HG03520 (cell line): ENCODE measurements around the gene FANCG.

Source experiments
- ATAC-seq: cut with Tn5 transposase; IDR thresholded peaks from one replicate; pipeline ENCODE4 v1.9.1; 2021; ENCODE audit warnings: mild to moderate bottlenecking, moderate library complexity; ENCODE audit not compliant: unreplicated experiment

Gene FANCG

GRCh38 chr9:35104586-35104985, 24.8 kb upstream of the FANCG start:
- ATAC-seq, result no peak

GRCh38 chr9:35103660-35104191, 24.0 kb upstream of the FANCG start:
- ATAC-seq, result no peak

DNA sequence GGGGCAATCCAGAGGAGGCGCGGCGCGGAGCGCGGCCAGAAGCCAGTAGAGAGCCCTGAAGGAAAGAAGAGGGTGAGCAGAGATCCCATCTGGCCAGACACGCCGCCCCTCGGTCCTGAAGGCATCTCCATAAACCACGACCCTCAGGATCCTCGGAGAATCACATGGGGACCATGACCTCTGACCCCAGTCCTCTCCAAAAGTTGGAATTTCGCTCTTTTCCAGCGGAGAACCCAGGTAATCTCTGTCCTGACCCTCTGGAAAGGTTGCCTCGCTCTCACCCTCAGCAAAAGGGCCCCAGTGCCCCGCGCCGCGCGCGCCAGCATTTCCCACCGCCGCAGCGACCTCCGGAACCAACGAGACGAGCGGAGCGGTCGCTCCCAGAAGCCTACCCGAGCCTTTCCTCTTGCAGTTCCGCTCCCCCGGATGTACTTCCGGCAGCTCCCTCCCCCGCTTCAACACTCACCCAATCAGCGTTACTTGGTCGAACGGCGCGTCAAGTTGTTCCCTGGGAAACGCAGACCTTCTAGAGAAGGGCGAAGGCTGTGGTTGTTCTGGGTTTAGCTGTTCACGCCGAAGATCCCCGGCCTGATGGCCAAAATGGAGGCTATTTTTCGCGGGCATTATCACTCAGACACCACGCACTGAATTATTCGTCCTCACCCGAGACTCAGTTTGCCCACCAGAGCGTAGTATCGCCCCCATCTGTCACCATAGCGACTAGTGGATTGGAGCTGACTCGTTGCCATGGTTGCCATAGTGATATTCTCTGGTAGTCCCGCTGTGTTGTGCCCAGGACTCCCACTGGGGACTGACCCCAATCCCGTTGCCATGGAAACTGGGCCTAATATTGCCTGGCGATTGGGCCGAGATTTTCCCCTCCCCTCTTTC, 23.3 kb upstream of the FANCG start, which contains the start of gene STOML2:
TSS of gene STOML2 (minus strand) at position 363 of the 891 bp plus-strand sequence. CDS start at position 326, 37 bp downstream.
- peak; percentile 86 for ATAC-seq

- ATAC-seq, result no peak
Observed at GRCh38 chr9:35102465-35102768, 22.7 kb upstream of the FANCG start.

DNA sequence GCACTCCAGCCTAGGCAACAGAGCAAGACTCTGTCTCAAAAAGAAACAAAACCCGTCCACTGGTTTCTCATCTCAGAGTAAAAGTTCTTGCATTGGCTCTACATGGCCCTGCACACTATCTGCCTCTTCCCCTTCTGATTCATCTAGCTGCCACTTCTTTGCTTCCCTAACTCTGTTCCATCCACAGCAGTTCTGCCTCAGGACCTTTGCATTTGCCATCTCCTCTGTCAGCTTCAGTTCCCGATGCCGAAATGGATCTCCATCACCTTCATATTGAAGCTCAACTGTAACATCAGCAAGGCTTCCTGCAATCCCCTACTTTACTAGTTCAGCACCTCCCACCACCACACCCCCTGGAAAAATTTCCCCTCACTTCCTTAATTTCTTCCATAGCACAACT, 17.8 kb upstream of the FANCG start:
- no peak for ATAC-seq

GRCh38 chr9:35096035-35096849, 16.5 kb upstream of the FANCG start, which contains the start of gene PIGO:
Gene PIGO, minus strand, starts transcription at chr9:35096591. Its CDS starts 1,026 bp downstream, at chr9:35095565.
- peak; percentile 90 for ATAC-seq

DNA sequence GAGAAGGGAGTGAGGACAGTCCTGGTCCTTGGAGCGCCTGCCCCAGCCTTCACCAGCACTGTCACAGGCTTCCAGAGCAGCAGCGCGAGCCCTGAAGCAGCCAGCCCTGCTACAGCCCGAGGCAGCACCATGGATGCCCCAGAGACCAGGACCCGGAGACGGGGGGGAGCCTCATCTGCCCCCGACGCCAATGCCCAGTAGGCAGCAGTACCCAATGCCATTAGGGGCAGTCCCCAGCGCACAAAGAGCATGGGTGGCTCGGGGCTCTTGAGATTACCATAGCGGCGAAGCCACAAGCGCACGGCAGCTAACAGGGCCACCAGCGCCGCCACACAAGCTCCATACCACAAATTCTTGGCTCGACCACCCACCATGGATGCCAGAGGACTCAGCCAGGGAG, 11.8 kb upstream of the FANCG start:
- ATAC-seq, result no peak

DNA sequence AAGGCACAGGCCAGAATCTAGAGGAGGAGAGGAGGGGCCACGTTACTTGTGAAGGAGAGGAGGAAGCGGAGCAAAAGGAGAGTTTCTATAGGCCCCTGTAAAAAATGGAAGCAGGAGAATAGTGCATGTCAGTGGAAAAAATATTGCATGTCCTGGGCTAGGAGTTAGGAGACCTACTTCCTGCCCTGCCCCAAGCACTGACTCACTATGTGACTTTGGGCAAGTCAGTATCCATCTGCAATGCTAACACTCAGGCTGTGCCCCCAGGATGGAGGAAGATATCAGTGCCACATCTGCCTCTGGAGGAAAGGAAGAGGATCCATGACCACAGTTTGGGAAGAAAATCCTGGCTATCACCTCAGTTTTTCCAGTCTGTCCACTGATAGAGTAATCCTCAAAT, 9.7 kb upstream of the FANCG start:
- ATAC-seq, result no peak

GRCh38 chr9:35085078-35085477, 5.3 kb upstream of the FANCG start:
- no peak for ATAC-seq

- no peak for ATAC-seq
Observed at GRCh38 chr9:35079041-35079425, 709 bp downstream of the FANCG start.

DNA sequence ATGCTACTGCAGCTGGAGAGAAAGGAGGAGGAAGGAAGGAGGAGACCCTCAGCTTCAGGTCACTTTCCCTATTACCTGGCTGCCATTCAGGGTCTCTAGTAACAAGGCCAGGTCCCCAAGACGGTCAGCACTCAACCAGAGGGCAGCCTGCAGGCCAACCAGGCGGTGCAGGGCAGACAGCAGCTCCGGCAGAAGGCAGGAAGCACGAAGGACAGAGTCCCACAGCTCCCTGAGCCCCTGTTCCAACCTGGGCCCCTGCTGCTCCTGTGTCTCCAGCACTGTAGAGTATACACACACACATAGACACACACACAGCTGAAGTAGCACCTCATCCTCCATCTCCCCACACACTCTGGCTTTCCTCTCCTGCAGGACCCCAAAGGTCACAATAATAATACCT, 1.7 kb downstream of the FANCG start:
- no peak for ATAC-seq

- no peak for ATAC-seq
Observed at GRCh38 chr9:35076848-35077247, 2.9 kb downstream of the FANCG start.

DNA sequence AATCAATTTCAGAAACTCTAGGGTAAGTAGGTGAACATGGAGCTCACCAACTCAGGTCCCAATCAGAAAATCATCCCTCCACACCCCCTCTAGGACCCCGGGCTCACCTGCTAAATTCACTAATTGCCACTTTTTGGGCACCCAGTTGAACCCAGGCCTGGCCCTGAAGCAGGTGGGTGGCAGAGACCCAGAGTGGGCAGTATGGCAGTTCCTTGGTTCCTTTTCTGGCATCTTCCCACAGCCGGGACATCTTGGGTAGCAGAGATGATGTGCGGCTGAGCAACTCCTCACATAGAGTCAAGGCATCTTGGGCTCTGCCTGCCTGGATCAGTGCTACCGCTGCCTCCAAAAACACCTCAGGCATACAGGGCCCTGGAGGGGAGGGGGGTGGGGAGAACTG, 4.4 kb downstream of the FANCG start:
- no peak for ATAC-seq

DNA sequence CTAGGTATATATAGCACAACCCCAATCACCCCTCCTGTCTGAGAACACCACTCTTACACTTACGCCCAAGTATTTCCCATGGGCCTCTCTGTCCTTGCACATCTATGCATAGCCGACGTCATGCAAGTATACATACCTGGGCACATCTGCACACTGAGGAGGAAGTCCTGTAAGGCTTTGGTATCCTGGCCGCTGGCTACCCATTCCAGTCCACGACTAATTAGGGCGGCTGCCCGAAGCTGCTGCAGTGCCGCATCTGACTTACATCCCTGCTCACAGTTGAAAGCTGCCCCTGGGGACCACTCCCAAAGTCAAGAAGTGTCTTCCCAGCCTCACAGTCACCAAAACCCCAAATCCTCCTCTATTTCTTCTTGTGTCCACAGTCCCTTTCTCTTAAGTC, 5.0 kb downstream of the FANCG start:
- no peak for ATAC-seq

DNA sequence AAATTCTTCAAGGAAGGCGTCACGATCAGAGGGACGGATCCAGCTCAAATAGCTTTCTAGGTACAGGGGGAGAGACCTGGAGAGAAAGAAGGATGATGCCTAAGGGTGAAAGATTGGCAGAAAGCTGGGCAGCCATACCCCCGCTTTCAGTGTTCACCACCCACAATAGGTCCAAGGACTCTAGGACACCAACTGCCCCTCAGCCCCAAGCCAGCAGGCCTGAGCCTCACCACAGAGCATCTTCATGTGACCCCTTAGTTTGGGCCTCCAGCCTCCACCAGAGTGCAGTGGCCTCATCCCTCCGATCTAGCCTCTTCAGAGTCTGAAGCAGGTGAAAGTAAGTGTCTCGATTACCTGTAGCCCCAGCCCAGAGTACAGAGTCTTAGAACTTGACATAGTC, 5.6 kb downstream of the FANCG start:
- ATAC-seq, result no peak

DNA sequence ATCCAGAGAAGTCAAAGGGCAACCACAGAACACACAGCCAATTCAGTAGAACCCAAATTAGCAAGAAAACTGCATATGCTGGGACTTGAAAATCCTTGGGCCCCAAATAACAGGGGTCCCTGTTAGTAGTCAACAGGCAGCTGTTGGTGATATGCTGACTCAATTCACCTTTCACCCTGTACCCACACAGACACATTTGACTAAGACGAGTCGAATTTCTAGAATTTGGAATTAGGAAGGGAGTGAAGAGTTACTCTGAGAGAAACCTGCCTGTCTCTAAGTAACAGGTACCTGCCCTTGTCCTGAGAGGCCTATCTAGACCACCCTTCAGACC, 6.5 kb downstream of the FANCG start:
- ATAC-seq, result no peak

DNA sequence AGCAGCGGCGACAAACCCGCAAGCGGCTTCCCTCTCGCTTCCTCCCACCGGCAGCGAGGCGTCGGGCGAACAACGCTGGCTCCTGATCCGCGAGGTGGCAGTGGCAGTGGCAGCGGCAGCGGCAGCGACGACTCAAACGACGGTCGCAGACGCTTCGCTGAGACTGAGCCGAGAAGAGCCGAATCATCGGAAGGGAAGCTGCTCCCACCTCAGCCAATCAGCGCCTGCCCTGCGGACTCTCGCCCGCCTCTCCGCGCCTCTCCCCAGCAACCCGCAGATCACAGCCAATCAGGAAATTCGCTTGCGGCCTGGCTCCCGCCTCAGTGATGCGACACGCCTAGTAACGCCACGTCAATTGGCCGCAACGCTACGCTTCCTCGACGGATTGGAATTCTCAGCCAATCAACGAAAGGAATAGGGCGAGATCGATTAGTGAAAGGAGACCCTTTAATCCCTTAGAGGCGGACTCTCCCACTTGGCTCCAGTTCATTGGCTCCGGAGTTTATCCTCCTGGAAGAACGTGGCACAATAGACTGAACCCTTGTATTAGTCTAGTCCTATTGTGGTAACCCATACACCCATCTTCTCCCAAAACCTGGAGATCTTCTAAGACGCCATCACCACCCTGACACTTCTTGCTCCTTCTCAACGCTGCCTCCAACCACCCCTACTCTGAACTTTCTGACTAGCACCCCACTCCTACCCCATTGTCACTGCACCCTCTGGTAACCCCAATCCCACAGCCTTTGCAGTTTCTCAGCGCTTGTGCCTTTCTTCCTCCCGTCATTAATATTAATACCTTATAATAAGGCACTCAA, 7.1 kb downstream of the FANCG start, which contains the start of gene VCP:
TSS of gene VCP (minus strand) at position 165 of the 818 bp plus-strand sequence. CDS start 272 bp downstream, outside the sequence.
- peak; percentile 80 for ATAC-seq

GRCh38 chr9:35071814-35072460, 7.8 kb downstream of the FANCG start:
- peak; percentile 45 for ATAC-seq

GRCh38 chr9:35070823-35071813, 8.6 kb downstream of the FANCG start:
- no peak for ATAC-seq
